PFSK-1 (cell line): ENCODE results near the gene SLC38A3.

Experiments
- FOXP2 ChIP-seq: optimal IDR thresholded peaks from 2 replicates; pipeline ENCODE3; 2011; ENCODE audit warnings: borderline replicate concordance, control low read depth, inconsistent platforms; ENCODE audit not compliant: insufficient read depth; ENCODE audit errors: extremely low read length, extremely low read depth
- POLR2AphosphoS5 ChIP-seq: IDR thresholded peaks from 2 replicates; pipeline ENCODE4 v1.6.1; 2012; ENCODE audit warnings: low read depth, mild to moderate bottlenecking, control low read depth, low read length, moderate library complexity
- SIN3A ChIP-seq: IDR thresholded peaks from 2 replicates; pipeline ENCODE4 v1.6.1; 2012; ENCODE audit warnings: mild to moderate bottlenecking, low read length, moderate library complexity, borderline replicate concordance; ENCODE audit not compliant: insufficient read depth
- TAF1 ChIP-seq: IDR thresholded peaks from 2 replicates; pipeline ENCODE4 v1.6.1; 2012; ENCODE audit warnings: low read length, control low read depth, borderline replicate concordance; ENCODE audit not compliant: insufficient read depth
- TF ChIP-seq, protein P1 (sequence below), 2 experiments: IDR thresholded peaks; 2 replicates each; pipeline versions ENCODE4 v1.6.1 to v1.8.0; 2011 to 2012; ENCODE audit warnings: low read depth in 2 of 2, low read length in 2 of 2, control low read depth in 1 of 2, inconsistent platforms in 1 of 2, mild to moderate bottlenecking in 1 of 2, moderate library complexity in 1 of 2; ENCODE audit not compliant: insufficient read depth in 1 of 2

The SLC38A3 gene

GRCh38 chr3:50168388-50168787 is 36.7 kb upstream of the SLC38A3 start:
- TF ChIP-seq SIN3A = no peak
- no peak for TF ChIP-seq FOXP2
- TF ChIP-seq, protein P1, sequence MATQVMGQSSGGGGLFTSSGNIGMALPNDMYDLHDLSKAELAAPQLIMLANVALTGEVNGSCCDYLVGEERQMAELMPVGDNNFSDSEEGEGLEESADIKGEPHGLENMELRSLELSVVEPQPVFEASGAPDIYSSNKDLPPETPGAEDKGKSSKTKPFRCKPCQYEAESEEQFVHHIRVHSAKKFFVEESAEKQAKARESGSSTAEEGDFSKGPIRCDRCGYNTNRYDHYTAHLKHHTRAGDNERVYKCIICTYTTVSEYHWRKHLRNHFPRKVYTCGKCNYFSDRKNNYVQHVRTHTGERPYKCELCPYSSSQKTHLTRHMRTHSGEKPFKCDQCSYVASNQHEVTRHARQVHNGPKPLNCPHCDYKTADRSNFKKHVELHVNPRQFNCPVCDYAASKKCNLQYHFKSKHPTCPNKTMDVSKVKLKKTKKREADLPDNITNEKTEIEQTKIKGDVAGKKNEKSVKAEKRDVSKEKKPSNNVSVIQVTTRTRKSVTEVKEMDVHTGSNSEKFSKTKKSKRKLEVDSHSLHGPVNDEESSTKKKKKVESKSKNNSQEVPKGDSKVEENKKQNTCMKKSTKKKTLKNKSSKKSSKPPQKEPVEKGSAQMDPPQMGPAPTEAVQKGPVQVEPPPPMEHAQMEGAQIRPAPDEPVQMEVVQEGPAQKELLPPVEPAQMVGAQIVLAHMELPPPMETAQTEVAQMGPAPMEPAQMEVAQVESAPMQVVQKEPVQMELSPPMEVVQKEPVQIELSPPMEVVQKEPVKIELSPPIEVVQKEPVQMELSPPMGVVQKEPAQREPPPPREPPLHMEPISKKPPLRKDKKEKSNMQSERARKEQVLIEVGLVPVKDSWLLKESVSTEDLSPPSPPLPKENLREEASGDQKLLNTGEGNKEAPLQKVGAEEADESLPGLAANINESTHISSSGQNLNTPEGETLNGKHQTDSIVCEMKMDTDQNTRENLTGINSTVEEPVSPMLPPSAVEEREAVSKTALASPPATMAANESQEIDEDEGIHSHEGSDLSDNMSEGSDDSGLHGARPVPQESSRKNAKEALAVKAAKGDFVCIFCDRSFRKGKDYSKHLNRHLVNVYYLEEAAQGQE (IDR thresholded peaks at IDR 0.05; ENCODE audit: insufficient read depth in 1 of 2, low read depth in 2 of 2, low read length in 2 of 2) = no peak
- TF ChIP-seq TAF1 = no peak
- no peak for TF ChIP-seq POLR2AphosphoS5

DNA sequence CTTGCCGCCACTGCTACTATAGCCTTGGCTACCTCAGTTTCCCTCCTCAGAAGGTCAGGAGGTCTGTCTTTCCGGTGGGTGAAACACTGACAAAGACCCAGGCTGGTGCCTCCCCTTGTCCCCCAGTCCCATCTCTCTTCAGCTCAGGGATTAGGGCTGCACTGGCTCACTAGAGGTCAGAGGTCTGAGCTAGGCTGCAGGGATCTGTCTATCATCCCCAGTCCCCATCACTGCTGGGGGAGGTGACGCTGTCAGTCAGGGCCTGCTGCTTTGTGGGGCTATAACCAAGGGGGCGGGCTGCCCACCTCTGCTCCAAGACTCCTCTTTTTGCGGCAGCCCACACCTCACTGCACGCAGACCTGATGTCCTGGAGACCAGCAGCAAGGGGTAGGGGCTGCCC is 36.3 kb upstream of the SLC38A3 start:
- TF ChIP-seq TAF1 (no peak), SIN3A (no peak), POLR2AphosphoS5 (no peak), FOXP2 (no peak)
- TF ChIP-seq, protein P1 (IDR thresholded peaks at IDR 0.05; ENCODE audit: insufficient read depth in 1 of 2, low read depth in 2 of 2, low read length in 2 of 2) = no peak

DNA sequence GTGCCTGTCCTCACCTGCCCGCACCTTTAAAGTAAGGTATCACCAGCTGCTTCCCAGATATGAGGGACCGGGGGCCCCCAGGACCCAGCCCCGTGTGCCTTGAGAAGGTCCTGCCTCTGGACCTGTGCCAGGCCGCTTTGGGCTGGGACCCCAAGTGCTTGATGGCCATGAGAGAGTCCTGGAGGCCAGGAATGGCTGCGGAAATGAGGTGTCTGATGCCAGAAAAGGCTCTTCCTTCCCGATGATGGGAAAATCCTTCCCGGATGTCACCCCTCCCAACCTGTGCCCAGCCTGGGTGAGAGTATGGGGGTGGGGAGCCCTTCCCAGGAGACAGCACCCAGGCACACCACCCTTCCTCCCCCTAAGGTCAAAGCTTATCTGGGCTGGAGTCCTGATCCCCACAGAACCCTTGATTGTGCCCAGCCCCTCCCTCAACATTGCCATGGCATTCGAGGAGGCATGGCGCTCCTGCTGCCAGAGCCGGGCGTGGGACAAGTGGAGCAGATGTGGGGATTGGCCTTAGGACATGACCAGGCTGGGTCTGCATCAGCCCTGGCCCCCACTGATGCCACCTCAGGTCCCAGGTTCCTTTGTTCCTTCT is 35.7 kb upstream of the SLC38A3 start:
- TF ChIP-seq TAF1 (no peak), FOXP2 (no peak), POLR2AphosphoS5 (no peak), SIN3A (no peak)
- TF ChIP-seq, protein P1 (IDR thresholded peaks at IDR 0.05; ENCODE audit: insufficient read depth in 1 of 2, low read depth in 2 of 2, low read length in 2 of 2) = no peak

DNA sequence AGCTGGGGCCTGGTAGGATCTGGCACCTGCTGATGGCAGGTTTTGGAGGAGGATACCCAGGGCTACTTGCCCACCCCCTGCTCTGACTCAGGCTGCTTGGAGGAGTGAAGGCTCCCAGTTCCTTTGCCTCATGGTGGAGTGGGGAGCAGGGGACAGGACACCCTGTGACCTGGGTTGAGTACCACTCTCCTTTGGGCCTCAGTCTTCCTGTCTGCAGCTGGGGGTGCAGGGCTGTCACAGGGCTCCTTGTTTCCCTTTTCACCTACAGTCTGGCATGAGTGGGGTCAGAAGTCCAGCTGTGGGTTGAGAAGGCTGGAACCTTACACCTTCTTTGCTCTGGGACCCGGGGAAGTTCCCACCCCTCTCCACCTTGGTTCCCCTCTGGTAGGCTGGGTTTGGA is 35.2 kb upstream of the SLC38A3 start:
- TF ChIP-seq POLR2AphosphoS5 (no peak), FOXP2 (no peak), SIN3A (no peak), TAF1 (no peak)
- TF ChIP-seq, protein P1 (IDR thresholded peaks at IDR 0.05; ENCODE audit: insufficient read depth in 1 of 2, low read depth in 2 of 2, low read length in 2 of 2) = no peak
